K562 (cell line): Measurements from ENCODE around the gene TAS2R41. TPM values are rescaled to one million over a fixed set of nuclear protein-coding genes. Genes with fewer than 3 reads are reported as not detected.

Source experiments
- ATAC-seq: fragments of 200-7000 bp; cut with Tn5 transposase; 3 replicates; pipeline ENCODE4 v1.9.1; 2020; ENCODE audit warnings: moderate library complexity
- BruUV-seq: library from RNA; stranded (reverse); fragments of 400-500 nt; replicated peaks from 2 replicates; lab custom pipeline; 2021; lab: Mats Ljungman, UMichigan
- CTCF ChIA-PET: fragments of 300-600 bp; formaldehyde crosslinking; extraction: SDS; loops from one replicate; lab custom pipeline; 2021; ENCODE audit warnings: low intra/inter-chr PET ratio; lab: Yijun Ruan, JAX
- POLR2A ChIA-PET: fragments of 300-600, 350-650 bp; sonication (Branson Sonifier 250); formaldehyde crosslinking; extraction: SDS; loops from one replicate; lab custom pipeline; 2021; ENCODE audit warnings: antibody characterized with exemption, inconsistent platforms; lab: Yijun Ruan, JAX
- DNase-seq, 4 experiments: peaks; one replicate each; pipeline versions ENCODE4 v3.0.0 to v3.0.0-alpha.2; 2011 to 2018; ENCODE audit warnings: low spot score in 3 of 4, mixed read lengths in 3 of 4; ENCODE audit errors: extremely low read depth in 1 of 4
- FAIRE-seq: peaks from 2 replicates; lab custom pipeline; 2011; peaks lifted over from hg19 to GRCh38; lab: Jason Lieb, UNC
- H2AFZ ChIP-seq: 2 replicates; pipeline ENCODE4 v1.6.0; 2011; ENCODE audit warnings: low read depth, low read length, control low read depth, inconsistent platforms
- H3K27ac ChIP-seq: fragments of 200-600 bp; 3 replicates; pipeline ENCODE4 v1.8.0; 2011; ENCODE audit warnings: low read depth, mild to moderate bottlenecking, control low read depth, inconsistent platforms, low read length, moderate library complexity, mixed read lengths; ENCODE audit errors: extremely low read depth
- H3K27me3 ChIP-seq, 2 experiments: fragments of 300-600 bp in 1 of 2; 2 replicates in 1 of 2; 3 replicates in 1 of 2; pipeline versions ENCODE4 v1.6.0 to v1.8.0; 2011; ENCODE audit warnings: inconsistent platforms in 2 of 2, low read length in 2 of 2, mild to moderate bottlenecking in 1 of 2, mixed read lengths in 1 of 2, moderate library complexity in 1 of 2; ENCODE audit not compliant: control insufficient read depth in 2 of 2, insufficient read depth in 2 of 2
- H3K36me3 ChIP-seq: fragments of 300-600 bp; 3 replicates; pipeline ENCODE4 v1.8.0; 2011; ENCODE audit warnings: mild to moderate bottlenecking, low read length, inconsistent platforms; ENCODE audit not compliant: control insufficient read depth, insufficient read depth
- H3K4me1 ChIP-seq, 2 experiments: fragments of 200-600 bp in 1 of 2; replicated peaks in 1 of 2; 2 replicates in 1 of 2; 3 replicates in 1 of 2; pipeline versions ENCODE4 v1.5.1 to v1.8.0; 2011; ENCODE audit warnings: inconsistent platforms in 2 of 2, low read length in 2 of 2, mild to moderate bottlenecking in 1 of 2, mixed read lengths in 1 of 2, moderate library complexity in 1 of 2; ENCODE audit not compliant: control insufficient read depth in 2 of 2, insufficient read depth in 2 of 2
- H3K4me2 ChIP-seq: 2 replicates; pipeline ENCODE4 v1.6.1; 2011; ENCODE audit warnings: low read length, control low read depth, inconsistent platforms, mixed read lengths; ENCODE audit not compliant: insufficient read depth
- H3K4me3 ChIP-seq: fragments of 200-600 bp; sonication (generic), shearing (Covaris generic); 2 replicates; pipeline ENCODE4 v1.5.1; 2016; ENCODE audit warnings: control low read depth, inconsistent platforms
- H3K79me2 ChIP-seq: fragments of 200-600 bp; 3 replicates; pipeline ENCODE4 v1.8.0; 2011; ENCODE audit warnings: low read length, inconsistent platforms; ENCODE audit not compliant: control insufficient read depth, insufficient read depth
- H3K9ac ChIP-seq, 2 experiments: 2 replicates each; pipeline versions ENCODE4 v1.6.0 to v1.6.1; 2011; ENCODE audit warnings: low read depth in 2 of 2, low read length in 2 of 2, control low read depth in 1 of 2, inconsistent platforms in 1 of 2, mild to moderate bottlenecking in 1 of 2, mixed read lengths in 1 of 2; ENCODE audit not compliant: insufficient read depth in 1 of 2
- H3K9me1 ChIP-seq: one replicate; pipeline ENCODE4 v1.6.0; 2011; ENCODE audit warnings: inconsistent platforms, mild to moderate bottlenecking, low read length, moderate library complexity; ENCODE audit not compliant: control insufficient read depth, insufficient read depth
- H3K9me3 ChIP-seq: replicated peaks from 2 replicates; pipeline ENCODE4 v1.5.1; 2011; ENCODE audit warnings: low read depth, low read length, inconsistent platforms; ENCODE audit not compliant: control insufficient read depth, insufficient read depth
- H4K20me1 ChIP-seq: replicated peaks from 2 replicates; pipeline ENCODE4 v1.6.1; 2011; ENCODE audit warnings: low read length, inconsistent platforms, mixed read lengths; ENCODE audit not compliant: control insufficient read depth, insufficient read depth
- BRCA1 ChIP-seq, 2 experiments: fragments of 450-650 bp in 1 of 2; sonication (generic) in 1 of 2; formaldehyde crosslinking in 1 of 2; IDR thresholded peaks; 2 replicates each; pipeline versions ENCODE4 v1.5.0 to v1.6.1; 2017 to 2020; ENCODE audit warnings: mild to moderate bottlenecking in 1 of 2, missing genetic modification reagents in 1 of 2
- ETV5 ChIP-seq: sonication (generic); formaldehyde crosslinking; IDR thresholded peaks from 2 replicates; pipeline ENCODE4 v1.4.0; 2020; ENCODE audit warnings: low read depth, mild to moderate bottlenecking, missing genetic modification reagents
- HMGN3 ChIP-seq: IDR thresholded peaks from 2 replicates; pipeline ENCODE4 v1.6.1; 2011; ENCODE audit warnings: borderline replicate concordance, low read depth, mild to moderate bottlenecking, mixed read lengths, low read length; ENCODE audit not compliant: insufficient read length; ENCODE audit errors: extremely low read depth
- KAT8 ChIP-seq: fragments of 450-650 bp; IDR thresholded peaks from 2 replicates; pipeline ENCODE4 v1.6.1; 2016; ENCODE audit warnings: low read depth, mild to moderate bottlenecking
- KLF1 ChIP-seq: fragments of 450-650 bp; IDR thresholded peaks from 2 replicates; pipeline ENCODE4 v1.6.1; 2016; ENCODE audit warnings: missing genetic modification characterization, missing compliant biosample characterization
- SIX5 ChIP-seq, 2 experiments: IDR thresholded peaks; 2 replicates each; pipeline ENCODE4 v1.6.1; 2011; ENCODE audit warnings: low read length in 2 of 2, borderline replicate concordance in 1 of 2, low read depth in 1 of 2, mild to moderate bottlenecking in 1 of 2, moderate library complexity in 1 of 2; ENCODE audit not compliant: insufficient read depth in 1 of 2
- SMAD3 ChIP-seq: fragments of 450-650 bp; formaldehyde crosslinking; conservative IDR thresholded peaks from 2 replicates; pipeline ENCODE4 v1.4.0; 2020; ENCODE audit warnings: mild to moderate bottlenecking
- TAF1 ChIP-seq: IDR thresholded peaks from 2 replicates; pipeline ENCODE4 v1.6.1; 2011; ENCODE audit warnings: mild to moderate bottlenecking, low read length, moderate library complexity; ENCODE audit not compliant: insufficient read depth, control insufficient read depth, severe bottlenecking; ENCODE audit errors: extremely low read depth
- ZNF561 ChIP-seq: fragments of 450-650 bp; formaldehyde crosslinking; conservative IDR thresholded peaks from 2 replicates; pipeline ENCODE4 v1.4.0; 2020; ENCODE audit warnings: mild to moderate bottlenecking, moderate library complexity
- ZNF717 ChIP-seq: fragments of 250-450 bp; sonication (Bioruptor Pico); IDR thresholded peaks from 2 replicates; pipeline ENCODE4 v1.5.0; 2021
- ZNF780A ChIP-seq: fragments of 250-450 bp; sonication (Bioruptor Pico); IDR thresholded peaks from 2 replicates; pipeline ENCODE4 v1.5.0; 2021; ENCODE audit warnings: mild to moderate bottlenecking
- ZNF785 ChIP-seq: fragments of 250-450 bp; sonication (Bioruptor Pico); IDR thresholded peaks from 2 replicates; pipeline ENCODE4 v1.4.0; 2020; ENCODE audit warnings: mild to moderate bottlenecking
- WGBS: fragments of 100-300 bp; shearing (Covaris generic); methylation state at CpG from one replicate; pipeline ENCODE4 v1.1.6; 2016; ENCODE audit warnings: low coverage, mixed read lengths; ENCODE audit not compliant: insufficient coverage; ENCODE audit errors: missing lambda C conversion rate; 5-methylcytosine and 5-hydroxymethylcytosine counted together
- in situ Hi-C: fragments of 300-500 bp; cut with MboI; formaldehyde crosslinking; loops from 4 replicates; pipeline ENCODE4 v1.15.0; 2018; ENCODE audit warnings: inconsistent platforms, mixed read lengths
- intact Hi-C: fragments of 100-400 bp; cut with micrococcal nuclease; formaldehyde crosslinking; loops from 2 replicates; pipeline ENCODE4 v1.14.2; 2022
- polyA plus RNA-seq, 8 experiments: library from polyadenylated mRNA; depleted of rRNA in 4 of 8; stranded (reverse) in 5 of 8; unstranded in 3 of 8; fragments of >200 nt; fragmentation: Nextera tagmentation in 2 of 8; fragmentation: Illumina TruSeq in 1 of 8; extraction: Ambion mirVana in 2 of 8; extraction: Trizol in 1 of 8; gene quantifications; 2 replicates each; pipeline versions ENCODE4 v1.2.1 to v1.2.3, GENCODE V29; 2011 to 2014; ENCODE audit warnings: inconsistent platforms in 1 of 8, missing spikeins in 1 of 8
- total RNA-seq, 7 experiments: library from RNA; depleted of rRNA in 6 of 7; stranded (reverse); fragments of >200 nt in 6 of 7; fragmentation: Illumina TruSeq in 2 of 7; extraction: Trizol in 2 of 7; gene quantifications; 2 replicates each; pipeline versions ENCODE4 v1.2.1 to v1.2.3, GENCODE V29; 2011 to 2021; ENCODE audit warnings: low replicate concordance in 1 of 7
- TF ChIP-seq, protein P1 (sequence below): IDR thresholded peaks from 2 replicates; pipeline ENCODE4 v1.6.1; 2014; ENCODE audit warnings: antibody characterized with exemption
- TF ChIP-seq, protein P2 (sequence below): sonication (generic); formaldehyde crosslinking; IDR thresholded peaks from 2 replicates; pipeline ENCODE4 v1.8.1; 2022; ENCODE audit warnings: missing genetic modification reagents
- TF ChIP-seq, protein P3 (sequence below), 2 experiments: fragments of 450-650 bp; IDR thresholded peaks; 2 replicates each; pipeline ENCODE4 v1.6.1; 2016
- TF ChIP-seq, protein P4 (sequence below): fragments of 450-650 bp; IDR thresholded peaks from 2 replicates; pipeline ENCODE4 v1.6.1; 2016; ENCODE audit warnings: missing biosample characterization, missing genetic modification characterization

Gene TAS2R41
- total and polyA plus RNA-seq, 9 of the 15 experiments (the other 6 are each of a cell fraction or from before 2014, with no cell fraction given): not detected

DNA sequence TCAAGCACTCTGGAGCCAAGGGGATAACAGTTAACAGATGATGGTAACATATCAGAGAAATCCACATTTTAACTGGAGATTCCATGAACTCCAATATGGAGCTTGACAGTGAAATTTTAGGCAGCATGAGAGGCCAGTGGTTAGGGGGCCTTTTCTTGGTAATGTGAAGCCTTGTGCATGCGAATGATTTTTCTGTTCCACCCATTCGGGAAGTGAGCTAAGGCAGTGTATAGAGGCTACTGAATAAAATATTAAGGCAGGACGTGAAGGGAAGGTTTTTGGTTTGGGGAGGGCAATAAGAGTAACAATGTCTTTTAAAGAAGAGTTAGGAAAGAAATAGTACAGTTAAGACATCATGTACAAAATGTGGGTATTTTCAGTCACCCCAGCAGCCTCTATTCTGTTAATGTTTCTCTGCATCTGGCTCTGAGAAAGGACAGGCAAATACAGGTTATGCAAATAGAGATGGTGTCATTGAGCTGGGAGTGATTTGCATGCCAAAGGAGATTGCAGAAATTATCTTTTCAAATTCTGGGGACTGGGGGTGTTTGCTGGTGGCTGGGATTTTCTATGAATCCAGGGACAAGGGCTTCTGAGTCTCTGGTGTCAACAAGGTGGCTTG lies 41.2 kb upstream of the TAS2R41 start:
- no peak overlapping the region for H3K4me2 ChIP-seq
- WGBS: 19% methylated on average over 3 of the region's 3 CpGs
- no peak for TF ChIP-seq ZNF561 (CRISPR knock-in tag)
- TF ChIP-seq, protein P1, sequence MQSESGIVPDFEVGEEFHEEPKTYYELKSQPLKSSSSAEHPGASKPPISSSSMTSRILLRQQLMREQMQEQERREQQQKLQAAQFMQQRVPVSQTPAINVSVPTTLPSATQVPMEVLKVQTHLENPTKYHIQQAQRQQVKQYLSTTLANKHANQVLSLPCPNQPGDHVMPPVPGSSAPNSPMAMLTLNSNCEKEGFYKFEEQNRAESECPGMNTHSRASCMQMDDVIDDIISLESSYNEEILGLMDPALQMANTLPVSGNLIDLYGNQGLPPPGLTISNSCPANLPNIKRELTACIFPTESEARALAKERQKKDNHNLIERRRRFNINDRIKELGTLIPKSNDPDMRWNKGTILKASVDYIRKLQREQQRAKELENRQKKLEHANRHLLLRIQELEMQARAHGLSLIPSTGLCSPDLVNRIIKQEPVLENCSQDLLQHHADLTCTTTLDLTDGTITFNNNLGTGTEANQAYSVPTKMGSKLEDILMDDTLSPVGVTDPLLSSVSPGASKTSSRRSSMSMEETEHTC: no peak
- no peak for TF ChIP-seq KAT8
- no peak for TF ChIP-seq SIX5 (IDR thresholded peaks at IDR 0.05; ENCODE audit: borderline replicate concordance in 1 of 2, insufficient read depth in 1 of 2, low read depth in 1 of 2, low read length in 2 of 2)
- TF ChIP-seq, protein P2, sequence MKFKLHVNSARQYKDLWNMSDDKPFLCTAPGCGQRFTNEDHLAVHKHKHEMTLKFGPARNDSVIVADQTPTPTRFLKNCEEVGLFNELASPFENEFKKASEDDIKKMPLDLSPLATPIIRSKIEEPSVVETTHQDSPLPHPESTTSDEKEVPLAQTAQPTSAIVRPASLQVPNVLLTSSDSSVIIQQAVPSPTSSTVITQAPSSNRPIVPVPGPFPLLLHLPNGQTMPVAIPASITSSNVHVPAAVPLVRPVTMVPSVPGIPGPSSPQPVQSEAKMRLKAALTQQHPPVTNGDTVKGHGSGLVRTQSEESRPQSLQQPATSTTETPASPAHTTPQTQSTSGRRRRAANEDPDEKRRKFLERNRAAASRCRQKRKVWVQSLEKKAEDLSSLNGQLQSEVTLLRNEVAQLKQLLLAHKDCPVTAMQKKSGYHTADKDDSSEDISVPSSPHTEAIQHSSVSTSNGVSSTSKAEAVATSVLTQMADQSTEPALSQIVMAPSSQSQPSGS: no peak
- no peak for TF ChIP-seq KLF1 (tag)
- TF ChIP-seq BRCA1 (IDR thresholded peaks at IDR 0.05): no peak
- TF ChIP-seq BRCA1 (CRISPR knock-in tag; IDR thresholded peaks at IDR 0.05): no peak
- no peak for TF ChIP-seq SMAD3 (CRISPR knock-in tag)
- no peak for TF ChIP-seq TAF1
- TF ChIP-seq, protein P3, sequence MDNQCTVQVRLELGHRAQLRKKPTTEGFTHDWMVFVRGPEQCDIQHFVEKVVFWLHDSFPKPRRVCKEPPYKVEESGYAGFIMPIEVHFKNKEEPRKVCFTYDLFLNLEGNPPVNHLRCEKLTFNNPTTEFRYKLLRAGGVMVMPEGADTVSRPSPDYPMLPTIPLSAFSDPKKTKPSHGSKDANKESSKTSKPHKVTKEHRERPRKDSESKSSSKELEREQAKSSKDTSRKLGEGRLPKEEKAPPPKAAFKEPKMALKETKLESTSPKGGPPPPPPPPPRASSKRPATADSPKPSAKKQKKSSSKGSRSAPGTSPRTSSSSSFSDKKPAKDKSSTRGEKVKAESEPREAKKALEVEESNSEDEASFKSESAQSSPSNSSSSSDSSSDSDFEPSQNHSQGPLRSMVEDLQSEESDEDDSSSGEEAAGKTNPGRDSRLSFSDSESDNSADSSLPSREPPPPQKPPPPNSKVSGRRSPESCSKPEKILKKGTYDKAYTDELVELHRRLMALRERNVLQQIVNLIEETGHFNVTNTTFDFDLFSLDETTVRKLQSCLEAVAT (IDR thresholded peaks at IDR 0.05): no peak
- TF ChIP-seq, protein P4, sequence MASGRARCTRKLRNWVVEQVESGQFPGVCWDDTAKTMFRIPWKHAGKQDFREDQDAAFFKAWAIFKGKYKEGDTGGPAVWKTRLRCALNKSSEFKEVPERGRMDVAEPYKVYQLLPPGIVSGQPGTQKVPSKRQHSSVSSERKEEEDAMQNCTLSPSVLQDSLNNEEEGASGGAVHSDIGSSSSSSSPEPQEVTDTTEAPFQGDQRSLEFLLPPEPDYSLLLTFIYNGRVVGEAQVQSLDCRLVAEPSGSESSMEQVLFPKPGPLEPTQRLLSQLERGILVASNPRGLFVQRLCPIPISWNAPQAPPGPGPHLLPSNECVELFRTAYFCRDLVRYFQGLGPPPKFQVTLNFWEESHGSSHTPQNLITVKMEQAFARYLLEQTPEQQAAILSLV (tag): no peak
- TF ChIP-seq ZNF785 (CRISPR knock-in tag): no peak
- TF ChIP-seq ZNF717: no peak
- no peak for TF ChIP-seq ETV5 (CRISPR knock-in tag)
- no peak for TF ChIP-seq ZNF780A (CRISPR knock-in tag)
- TF ChIP-seq HMGN3: no peak
- TF ChIP-seq, all 486 proteins: peak for 0
- intact Hi-C loops: no loop called here
- Histone ChIP-seq H3K27me3 (no peaks in the 10 kb centered on the region; a peak in 1 of 5 replicates), H3K4me3 (no peak overlapping the region), H3K4me1 (peaks cover 0 to 3% of the 10 kb centered on the region in 2 experiments; a peak in 1 of 5 replicates), H3K9me3 (no peaks in the 10 kb centered on the region), H2AFZ (peak overlapping the region; percentile 11; the same call in 1 of the 2 replicates), H4K20me1 (no peaks in the 10 kb centered on the region), H3K27ac (no peak overlapping the region), H3K79me2 (no peaks in the 10 kb centered on the region), H3K9me1 (no peaks in the 10 kb centered on the region), H3K36me3 (no peaks in the 10 kb centered on the region), H3K9ac (no peak overlapping the region)
- ChIA-PET CTCF (no interaction called here), POLR2A (interaction anchor here (1.1 to 1.8 kb wide), 2 partner anchors 10 to 14 kb away, joined by 4 to 6 read pairs; no protein-coding TSS in a partner anchor)
- in situ Hi-C loops: no loop called here
- FAIRE-seq (no peak), DNase-seq (no peak), ATAC-seq (no peak)
- BruUV-seq: no TSS peak
